GM19467 (cell line): ENCODE results near the gene HMGN5.

ENCODE experiments used
- ATAC-seq: cut with Tn5 transposase; IDR thresholded peaks from one replicate; pipeline ENCODE4 v1.9.1; 2021; ENCODE audit warnings: mild to moderate bottlenecking, moderate library complexity; ENCODE audit not compliant: unreplicated experiment

The HMGN5 gene, protein sequence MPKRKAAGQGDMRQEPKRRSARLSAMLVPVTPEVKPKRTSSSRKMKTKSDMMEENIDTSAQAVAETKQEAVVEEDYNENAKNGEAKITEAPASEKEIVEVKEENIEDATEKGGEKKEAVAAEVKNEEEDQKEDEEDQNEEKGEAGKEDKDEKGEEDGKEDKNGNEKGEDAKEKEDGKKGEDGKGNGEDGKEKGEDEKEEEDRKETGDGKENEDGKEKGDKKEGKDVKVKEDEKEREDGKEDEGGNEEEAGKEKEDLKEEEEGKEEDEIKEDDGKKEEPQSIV

DNA sequence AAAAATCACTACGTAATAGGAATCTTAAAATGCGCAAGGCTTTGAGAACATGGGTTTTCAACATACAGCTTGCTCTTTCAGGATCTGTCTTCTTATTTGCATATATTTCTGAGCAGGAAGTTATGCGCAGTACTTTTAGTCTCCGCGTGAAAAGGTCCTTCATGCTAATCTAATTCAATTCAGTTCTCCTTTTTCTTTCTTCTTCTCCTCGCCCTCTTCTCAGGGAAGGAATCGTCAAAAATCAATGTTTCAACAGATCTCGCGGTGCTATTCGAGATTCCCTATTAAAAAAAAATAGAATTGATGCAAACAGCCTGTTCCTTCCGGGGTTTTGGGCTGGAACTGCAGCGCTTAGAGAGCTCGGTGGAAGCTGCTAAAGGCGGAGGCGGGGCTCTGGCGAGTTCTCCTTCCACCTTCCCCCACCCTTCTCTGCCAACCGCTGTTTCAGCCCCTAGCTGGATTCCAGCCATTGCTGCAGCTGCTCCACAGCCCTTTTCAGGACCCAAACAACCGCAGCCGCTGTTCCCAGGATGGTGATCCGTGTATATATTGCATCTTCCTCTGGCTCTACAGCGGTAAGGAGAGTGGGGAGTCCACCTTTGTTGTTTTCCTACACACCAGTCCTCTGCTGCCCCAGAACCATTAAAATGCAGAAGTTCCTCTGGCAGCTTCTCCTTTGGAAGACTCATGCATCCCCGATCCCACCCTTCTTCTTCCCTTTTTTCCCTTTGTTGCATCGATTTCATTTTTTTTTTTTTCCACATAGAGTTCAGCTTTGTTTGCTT lies at the start of gene HMGN5, which contains the start of gene SH3BGRL:
Gene HMGN5, minus strand, starts transcription at position 243 of the 785 bp plus-strand sequence. CDS start 80,364 bp downstream, outside the sequence.
Gene SH3BGRL, plus strand, starts transcription at position 432 of the 785 bp plus-strand sequence. Its CDS starts 99 bp downstream, at position 531.
- ATAC-seq, result peak; percentile 94

DNA sequence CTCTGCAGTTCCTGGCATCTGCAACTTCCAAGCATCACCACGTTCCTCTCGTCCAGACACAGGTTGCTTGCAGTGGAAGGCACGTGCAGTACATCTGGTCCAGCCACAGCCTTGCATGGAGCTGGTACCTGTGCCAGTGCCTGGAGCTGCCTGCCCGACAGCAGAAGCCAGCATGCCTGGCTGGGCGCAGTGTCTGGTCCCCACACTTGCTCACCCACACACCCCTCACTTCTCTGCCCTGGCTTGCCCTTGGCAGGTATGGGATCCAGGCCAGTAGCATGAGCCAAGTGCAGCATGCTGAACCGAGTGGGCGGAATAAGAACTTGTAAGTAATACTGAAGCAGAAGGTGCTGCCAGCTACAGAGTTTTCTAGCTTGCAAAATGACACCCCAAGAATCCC lies 40.0 kb upstream of the HMGN5 start:
- ATAC-seq, result no peak

DNA sequence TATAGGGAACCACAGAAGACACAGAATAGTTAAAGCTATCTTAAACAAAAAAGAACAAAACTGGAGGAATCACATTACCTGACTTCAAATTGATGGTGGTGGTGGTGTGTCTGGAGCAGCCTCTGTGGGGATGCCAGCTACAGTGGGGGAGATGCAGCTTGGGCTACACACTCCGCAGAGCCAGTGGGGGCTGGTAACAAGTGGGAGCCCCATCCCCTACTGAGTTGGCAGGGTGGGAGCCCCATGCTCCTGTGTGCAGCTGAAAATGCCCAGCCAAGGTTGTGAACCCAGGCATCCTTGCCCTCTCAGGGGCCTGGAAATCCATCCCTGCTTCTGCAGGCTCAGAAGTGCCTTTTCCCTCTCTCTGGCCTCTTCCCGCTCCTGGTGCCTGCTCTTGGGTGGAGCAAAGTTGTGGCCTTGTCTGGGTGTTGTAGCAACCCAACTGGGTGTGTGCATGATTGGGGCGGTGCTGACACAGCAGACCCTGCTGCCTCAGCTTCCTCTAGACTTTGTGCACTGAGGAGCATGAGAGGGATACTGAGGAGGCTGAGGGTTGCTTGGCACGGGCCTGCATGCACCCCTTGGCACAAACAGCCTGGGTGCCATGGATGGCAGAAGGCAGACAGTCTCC lies 39.1 kb upstream of the HMGN5 start:
- ATAC-seq, result no peak

DNA sequence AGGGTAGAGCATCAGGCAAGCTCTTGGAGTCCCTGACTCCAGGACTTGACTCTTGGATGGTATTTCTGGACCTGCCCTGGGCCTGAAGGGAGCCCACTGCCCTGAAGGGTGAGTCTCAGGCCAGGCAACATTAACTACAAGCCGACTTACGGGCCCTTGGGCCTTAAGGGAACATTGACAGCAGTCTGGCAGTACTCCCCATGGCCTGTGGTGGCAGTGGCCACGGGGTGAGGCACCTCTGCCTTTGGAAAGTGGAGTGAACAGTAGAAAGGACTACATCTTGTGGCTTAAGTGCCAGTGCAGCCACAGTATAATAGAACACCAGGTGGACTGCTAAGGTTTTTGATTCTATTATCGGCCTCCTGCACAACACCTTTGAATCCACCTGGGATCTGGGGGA lies 36.5 kb upstream of the HMGN5 start:
- ATAC-seq, result no peak

DNA sequence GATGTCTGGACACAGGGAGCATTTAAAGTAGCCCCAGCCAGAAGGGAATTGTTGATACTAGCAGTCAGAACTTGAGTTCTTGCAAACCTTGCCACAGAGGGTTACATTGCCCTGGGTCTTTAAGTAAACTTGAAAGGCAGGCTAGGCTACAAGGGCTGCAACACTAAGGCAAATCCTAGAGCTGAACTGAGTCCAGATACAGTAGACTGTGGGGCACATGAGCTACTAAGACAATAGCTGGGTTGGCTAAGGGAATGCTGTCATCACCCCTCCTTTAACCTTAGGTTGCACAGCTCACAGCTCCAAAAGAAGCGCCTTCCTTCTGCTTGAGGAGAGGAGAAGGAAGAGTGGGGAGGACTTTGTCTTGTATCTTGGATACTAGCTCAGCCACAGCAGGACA lies 35.8 kb upstream of the HMGN5 start:
- no peak for ATAC-seq

DNA sequence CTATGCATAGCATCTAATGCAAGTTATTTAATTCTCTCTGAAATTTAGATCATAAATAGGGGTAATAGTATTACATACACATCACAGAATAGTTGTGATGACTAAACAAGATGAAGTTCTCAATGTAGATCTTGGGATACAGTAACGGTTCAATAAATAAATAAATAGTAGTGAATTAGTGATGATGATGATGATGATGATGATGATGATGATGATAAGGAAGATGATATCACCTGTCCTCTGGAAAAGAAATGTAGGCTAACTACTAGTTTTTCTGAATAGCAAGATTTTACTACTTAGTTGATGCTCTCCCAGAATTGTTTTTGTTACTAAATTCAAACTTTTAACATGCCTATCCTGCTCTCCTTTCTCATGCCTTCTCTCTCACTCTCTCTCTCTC lies 30.5 kb upstream of the HMGN5 start:
- ATAC-seq, result no peak

DNA sequence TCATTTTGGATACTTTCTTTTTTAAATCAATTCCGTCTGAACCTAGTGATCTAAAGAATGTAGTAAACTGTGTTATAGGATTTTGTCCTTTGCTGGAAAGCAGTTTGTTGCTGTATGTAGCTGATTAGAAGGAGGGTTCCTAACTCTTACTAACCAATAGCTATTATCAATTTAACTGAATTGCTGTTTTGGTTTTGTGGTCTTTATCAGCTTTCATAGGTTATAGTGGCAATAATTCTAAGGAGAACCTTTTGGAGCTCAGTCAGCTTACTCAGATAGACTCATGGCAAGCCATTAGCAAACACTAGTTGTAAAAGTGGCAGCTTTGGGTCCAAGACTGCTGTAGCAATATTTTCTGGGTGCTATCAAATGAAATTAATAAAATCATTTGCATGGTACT lies 29.8 kb upstream of the HMGN5 start:
- ATAC-seq, result no peak

DNA sequence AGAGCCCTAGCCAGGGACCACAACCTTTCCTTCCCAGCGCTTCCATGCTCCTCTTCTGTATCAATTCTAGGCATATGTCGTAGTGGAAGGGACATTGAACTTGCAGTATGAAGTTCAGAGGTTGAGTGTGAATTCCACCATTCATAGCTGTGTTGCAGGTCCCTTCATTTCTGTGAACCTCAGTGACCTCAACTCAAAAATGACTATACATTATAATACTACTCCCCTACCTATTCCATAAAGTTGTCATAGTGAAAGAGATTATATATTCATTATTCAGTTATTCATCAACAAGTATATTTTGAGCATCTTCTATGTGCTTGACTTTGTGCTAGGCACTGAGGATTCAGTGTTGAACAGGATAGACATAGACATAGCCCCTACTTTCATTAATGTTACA lies 28.2 kb upstream of the HMGN5 start:
- no peak for ATAC-seq

DNA sequence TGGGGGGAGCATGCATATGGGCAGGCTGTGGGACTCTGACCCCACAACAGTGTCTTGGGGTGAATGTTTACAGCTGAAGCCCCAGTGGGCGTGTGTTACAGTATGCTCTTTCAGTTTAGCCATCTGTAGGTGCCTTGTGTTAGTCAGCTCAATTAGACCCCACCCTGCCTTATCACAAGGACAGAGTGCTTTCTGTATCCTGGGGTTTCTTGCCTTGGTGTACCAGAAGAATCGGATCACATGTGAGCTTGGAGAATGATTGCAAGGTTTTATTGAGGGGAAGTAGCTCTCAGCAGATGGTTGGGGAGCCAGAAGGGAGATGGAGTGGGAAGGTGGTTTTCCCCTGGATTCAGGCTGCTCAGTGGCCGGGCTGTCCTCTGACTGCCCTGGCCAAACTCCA lies 27.5 kb upstream of the HMGN5 start:
- ATAC-seq, result no peak

DNA sequence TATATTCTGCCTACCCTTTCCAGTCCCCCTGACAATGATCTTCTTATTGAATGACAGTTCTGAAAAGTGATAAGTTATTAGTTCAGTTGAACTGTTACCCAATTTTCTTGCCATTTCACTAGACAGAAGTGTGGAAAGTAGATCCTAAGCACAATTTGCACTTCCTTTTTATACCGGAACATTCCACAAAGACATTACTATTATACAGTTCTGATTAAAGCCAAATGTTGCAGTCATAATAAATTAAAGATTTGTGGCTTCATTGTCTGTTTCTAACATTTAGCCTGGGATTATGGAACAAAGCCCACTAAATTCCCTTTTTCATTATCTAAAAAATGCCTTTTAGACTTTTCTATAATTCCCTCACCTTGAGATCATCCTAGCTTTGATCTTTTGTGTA lies 14.0 kb upstream of the HMGN5 start:
- ATAC-seq, result no peak

DNA sequence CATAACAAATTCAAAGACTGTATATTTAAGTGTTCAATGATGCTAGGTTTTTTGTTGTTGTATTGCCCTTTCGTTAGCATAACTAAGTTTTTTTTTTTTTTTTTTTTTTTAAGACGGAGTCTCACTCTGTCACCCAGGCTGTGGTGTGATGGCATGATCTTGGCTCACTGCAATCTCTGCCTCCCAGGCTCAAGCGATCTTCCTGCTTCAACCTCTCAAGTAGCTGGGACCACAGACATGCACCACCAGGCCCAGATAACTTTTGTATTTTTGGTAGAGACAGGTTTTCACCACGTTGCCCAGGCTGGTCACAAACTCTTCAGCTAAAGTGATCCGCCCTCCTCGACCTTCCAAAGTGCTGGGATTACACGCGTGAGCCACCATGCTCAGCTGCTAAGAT lies 7.2 kb upstream of the HMGN5 start:
- no peak for ATAC-seq

DNA sequence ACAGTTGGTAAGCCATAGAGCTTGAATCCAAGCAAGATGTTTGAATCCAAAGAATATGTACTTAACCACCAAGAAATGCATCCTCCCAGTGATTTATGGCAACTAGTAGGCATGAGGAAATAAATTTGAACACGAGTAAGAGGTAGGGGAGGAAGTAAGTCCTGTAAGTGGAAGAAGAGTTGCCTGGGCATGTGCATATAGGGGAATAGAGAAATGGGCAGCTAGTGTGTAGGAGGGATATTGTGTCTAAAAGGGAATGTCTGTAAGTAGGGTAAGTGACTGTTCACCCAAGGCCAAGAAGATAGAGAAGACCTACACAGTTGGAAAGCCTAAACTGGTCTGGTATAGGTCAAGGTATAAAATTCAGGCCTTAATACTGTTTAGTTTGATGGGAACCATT lies 4.8 kb upstream of the HMGN5 start:
- no peak for ATAC-seq

DNA sequence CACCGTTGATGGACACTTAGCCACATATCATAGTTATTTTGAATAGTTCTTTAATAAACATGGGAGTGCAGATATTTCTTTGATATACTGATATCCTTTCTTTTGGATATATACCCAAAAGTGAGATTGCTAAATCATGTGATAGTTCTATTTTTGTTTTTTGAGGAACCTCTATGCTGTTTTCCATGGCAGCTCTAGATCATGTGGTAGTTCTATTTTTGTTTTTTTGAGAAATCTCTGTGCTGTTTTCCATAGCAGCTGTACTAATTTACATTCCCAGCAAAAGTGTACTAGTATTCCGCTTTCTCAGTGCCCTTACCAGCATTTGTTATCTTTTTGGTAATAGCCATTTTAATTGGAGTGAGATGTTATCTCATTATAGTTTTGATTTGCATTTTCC lies 3.8 kb upstream of the HMGN5 start:
- ATAC-seq, result no peak

DNA sequence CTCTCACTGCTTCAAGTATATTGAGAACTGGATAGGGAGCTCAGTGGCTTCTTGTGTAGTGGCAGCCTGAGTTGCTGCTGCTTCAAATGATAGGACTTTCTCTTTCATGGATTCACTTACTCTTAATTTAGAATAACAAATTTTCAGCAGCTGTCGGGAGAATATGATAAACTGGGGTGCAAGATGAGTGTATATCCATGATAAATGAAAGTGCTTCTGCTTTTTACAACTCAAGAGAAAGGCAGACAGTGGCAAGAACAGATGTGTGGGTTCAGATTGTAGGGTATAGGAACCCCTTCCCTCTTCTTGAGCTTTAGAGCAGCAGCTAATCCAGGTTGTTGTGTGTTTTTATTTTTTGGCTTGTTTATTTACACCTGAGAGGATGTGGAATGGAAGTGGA lies 1.2 kb upstream of the HMGN5 start:
- ATAC-seq, result no peak

DNA sequence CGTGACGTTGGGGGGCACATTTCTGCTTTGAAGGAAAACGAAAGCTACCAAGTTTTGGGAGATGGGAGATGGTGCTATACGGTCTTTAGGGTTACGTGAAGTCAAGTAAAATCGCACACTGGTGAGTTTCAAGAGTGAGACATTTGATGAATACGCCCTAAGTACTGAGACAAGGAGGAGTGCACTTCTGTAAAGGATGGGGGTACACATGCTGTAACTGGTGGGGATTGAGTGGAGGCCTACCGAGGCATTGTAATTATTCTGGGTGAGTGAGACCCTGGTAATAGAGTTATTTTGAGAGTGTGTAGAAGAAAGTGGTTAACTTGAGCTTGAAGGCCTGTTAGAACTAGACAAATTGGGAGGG lies 725 bp upstream of the HMGN5 start:
- ATAC-seq, result no peak

DNA sequence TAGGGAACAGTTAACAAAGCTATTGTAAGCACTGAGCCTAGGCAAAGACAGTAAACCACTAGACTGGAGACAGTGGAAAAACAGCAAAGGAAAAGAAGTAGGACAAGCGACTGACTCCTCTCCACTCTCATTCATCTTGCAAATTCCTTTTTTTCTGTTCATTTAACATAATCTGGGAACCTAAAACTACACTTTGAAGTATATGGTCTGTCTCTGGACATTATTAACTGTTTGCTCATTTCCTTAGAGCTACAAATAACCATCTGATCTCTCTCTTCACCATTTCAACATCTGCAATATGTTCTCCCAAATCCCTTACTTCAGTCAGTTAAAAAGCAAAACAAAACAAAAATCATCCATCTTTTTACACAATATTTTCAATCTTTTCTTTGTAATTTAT lies 642 bp downstream of the HMGN5 start:
- no peak for ATAC-seq

DNA sequence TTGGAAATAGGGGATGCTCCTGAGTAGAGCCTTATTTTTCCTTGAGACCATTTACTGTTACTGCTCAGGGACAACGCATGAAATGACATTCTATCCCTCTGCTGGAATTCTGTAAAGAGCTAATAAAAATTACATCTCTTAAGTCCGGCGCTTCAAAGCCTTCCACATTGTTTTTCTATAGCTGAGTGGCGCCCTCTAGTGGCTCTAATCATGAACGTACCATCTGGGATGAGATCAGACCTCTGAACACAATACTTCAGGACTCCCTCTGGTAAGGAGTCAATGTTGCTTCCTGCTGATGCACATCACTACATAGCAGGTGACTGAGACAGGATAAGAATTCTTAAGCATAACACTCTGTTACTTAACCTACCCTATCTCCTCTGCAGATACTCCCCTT lies 6.0 kb downstream of the HMGN5 start:
- ATAC-seq, result peak; percentile 86

DNA sequence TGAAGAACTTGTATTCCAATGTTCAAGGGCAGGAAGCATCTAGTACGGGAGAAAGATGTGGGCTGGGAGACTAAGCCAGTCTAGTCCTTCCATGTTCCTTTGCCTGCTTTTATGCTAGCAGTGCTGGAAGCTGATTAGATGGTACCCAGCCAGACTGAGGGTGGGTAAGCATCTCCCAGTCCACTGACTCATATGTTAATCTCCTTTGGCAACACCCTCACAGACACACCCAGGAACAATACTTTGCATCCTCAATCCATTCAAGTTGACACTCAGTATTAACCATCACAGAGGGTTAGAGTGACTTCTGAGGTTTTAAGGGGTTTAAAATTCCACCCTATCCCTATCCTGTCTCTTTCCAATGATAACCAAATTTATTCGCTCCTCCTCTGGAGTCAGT lies 6.5 kb downstream of the HMGN5 start:
- ATAC-seq, result no peak

DNA sequence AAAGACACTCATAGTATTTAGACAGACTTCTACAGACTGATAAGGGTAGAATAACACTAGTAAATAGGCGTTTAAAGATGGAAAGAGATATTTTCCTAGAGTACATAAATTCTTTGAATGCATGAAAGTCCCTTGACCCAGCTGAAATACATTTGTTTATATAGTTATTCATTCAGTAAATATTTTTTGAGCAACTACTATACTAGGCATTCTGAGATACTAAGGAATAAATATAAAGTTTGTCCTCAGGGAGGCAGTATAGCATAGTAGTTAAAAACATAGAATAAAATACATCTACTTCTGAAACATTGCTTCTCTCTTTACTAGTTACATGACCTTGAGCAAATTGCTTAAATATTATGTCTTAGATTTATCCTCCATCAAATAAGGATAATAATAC lies 27.4 kb downstream of the HMGN5 start:
- ATAC-seq, result no peak

DNA sequence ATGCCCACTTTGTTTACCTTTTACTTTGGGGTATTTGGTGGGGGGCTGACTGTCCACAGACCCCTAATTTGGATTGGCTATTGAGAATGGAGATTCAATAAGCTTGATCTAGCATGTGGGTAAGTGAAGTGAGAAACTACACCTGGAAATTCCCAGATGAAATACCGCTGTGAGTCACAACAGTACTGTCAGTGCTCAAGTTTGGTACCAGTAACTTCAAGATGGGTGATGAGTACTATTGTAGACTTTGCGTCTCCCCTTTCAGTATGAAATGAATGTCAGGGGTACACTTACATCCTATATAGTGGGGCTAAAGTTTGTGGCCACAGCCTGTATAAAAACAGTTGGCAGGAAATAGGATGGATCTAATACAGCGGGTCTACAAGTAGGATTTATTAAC lies 33.3 kb downstream of the HMGN5 start:
- no peak for ATAC-seq

DNA sequence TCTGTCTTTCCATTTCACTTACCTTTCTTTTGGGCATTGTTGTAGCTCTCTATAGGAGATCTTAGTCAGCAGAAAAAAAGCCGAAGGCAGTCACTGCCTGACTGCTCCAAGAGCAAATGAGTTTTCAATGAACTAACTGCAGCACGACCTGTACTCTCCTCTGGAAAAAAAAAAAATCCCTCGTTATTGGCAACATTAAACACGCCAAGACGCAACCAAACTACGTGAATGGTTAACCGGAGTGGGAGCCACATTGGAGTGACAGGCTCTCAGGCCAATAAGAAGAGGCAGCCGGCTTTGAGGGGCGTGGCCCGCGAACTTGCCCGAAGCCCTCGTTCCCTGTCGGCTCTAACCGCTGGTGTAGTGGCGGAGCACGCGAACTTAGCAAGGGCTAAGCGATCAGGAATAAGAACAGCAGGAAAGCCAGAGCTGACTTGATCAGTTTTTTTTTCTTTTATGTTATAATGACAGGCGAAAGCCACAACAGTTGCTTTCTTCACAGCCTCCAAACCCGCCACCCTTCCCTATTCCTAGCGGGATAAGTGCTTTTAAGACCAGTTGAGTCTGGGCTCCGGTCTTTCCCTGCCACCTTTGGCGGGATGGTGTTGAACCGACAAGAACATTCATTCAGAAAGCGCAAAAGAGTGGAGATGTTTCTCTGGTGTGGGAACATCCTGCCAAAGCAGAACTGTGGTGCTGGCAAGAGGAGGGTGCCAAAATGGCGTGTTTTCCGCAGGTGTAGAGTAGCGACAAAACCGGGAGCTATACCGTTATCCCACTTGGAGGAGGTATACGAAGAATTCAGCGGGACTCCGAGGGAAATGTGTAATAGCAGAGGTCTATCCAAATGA lies 80.0 kb downstream of the HMGN5 start:
- ATAC-seq, result peak; percentile 98
